T-helper 2 cell treated with Interferon-gamma antibody and Interleukin-4, amounts not matched to agents 100 ng/mL and 5 ng/mL, for 36 hours (primary cell): ENCODE measurements around the gene ENDOU. TPM values are rescaled to one million over a fixed set of nuclear protein-coding genes. Genes with fewer than 3 reads are reported as not detected.
"Not testable (repeated sequence)": the region's sequence is repeated elsewhere in the genome, so short reads cannot be mapped to it uniquely, and the experiment has no call there.

Experiments used
- intact Hi-C: fragments of 100-400 bp; cut with micrococcal nuclease; formaldehyde crosslinking; loops from one replicate; pipeline ENCODE4 v1.15.1; 2023
- total RNA-seq: library from RNA; stranded (reverse); gene quantifications from 2 replicates; pipeline ENCODE4 v1.2.3, GENCODE V29; 2022

The ENDOU gene
- total RNA-seq, 1 donor from 2014 or later, result not detected

DNA sequence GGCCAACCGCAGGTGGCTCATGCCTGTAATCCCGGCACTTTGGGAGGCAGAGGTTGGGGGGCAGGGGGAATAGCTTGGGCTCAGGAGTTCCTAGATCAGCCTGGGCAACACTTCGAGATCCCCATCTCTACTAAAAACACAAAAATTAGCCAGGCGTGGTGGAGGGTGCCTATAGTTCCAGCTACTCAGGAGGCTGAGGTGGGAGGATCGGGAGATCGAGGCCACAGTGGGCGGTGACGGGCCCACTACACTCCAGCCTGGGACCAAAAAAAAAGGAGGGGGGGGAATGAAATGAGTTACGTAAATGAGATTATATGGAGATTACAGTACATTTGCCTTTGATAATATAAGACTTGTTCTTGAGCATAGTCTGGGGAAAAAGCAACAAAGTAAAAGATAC, 20.6 kb downstream of the ENDOU start:
- intact Hi-C loops, result loop anchor here (5.0 to 10.0 kb wide), 9 partner anchors 52 to 1487 kb away; partner anchors contain the start of genes ASB8, CCDC184, SLC38A2 and TMEM106C

DNA sequence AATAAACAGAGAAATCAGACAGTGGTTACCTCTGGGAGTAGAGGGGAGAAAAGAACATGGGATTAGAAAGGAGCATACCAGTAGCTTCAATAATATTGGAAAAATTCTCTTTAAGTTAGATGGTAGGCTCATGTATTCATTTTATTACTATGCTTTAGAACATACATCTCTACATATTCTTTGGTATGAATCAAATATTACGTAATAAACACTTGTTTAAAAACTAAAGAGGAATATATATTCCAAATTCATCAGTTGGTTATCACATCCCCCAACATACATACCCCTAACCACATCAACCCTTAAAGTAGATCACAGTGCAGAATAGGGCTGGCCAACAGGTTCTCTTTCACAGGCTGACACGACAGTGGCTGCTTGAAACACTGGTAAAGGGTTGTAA, 25.0 kb downstream of the ENDOU start:
- intact Hi-C loops, result loop anchor here (10.0 kb wide), 3 partner anchors 305 to 615 kb away; partner anchors contain the start of gene CCDC184

DNA sequence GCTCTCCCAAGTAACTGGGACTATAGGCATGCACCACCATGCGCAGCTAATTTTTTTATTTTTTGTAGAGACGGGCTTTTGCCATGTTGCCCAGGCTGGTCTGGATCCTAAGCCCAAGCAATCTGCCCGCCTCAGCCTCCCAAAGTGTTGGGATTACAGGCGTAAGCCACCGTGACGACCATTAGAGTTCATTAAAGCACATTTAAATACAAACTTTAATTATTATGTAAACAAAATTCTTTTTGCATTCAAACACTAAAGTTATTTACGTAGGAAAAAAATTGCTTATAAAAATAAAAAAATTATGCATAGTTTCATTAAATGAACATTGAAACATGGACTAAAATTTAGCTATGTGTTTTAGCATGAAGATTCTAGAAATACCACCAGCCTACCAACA, 26.7 kb downstream of the ENDOU start:
- intact Hi-C loops, result no loop called here

DNA sequence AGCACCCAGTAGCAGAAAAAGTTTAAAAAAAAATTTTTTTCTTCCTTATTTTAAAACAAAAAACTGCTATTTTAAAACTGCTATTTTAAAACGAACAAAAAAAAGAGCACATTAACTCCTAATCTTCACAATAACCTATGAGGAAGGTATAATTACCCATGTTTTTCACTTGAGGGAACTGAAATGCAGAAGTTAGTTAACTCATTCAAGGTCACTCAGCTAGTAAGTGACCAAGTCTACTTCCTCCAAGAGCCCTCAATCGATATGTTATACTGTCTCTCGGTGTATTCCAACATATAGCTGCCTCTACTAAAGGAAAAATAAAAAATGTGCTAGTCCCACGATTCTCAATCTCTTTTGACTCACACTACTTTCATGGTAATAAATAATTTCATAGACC, 27.2 kb downstream of the ENDOU start:
- intact Hi-C loops, result no loop called here

DNA sequence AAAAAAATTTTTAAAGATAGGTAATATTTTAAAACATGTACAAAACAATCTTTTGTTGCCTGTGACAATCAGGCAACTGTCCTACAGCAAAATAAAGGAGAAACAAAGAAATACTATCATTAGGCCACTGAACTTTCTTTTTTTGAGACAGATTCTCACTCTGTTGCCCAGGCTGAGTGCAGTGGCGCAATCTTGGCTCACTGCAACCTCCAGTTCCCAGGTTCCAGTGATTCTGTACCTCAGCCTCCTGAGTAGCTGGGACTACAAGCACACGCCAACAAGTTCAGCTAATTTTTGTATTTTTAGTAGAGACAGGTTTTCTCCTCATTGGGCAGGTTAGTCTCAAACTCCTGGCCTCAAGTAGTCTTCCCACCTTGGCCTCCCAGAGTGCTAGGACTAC, 36.1 kb downstream of the ENDOU start:
- intact Hi-C loops, result no loop called here

DNA sequence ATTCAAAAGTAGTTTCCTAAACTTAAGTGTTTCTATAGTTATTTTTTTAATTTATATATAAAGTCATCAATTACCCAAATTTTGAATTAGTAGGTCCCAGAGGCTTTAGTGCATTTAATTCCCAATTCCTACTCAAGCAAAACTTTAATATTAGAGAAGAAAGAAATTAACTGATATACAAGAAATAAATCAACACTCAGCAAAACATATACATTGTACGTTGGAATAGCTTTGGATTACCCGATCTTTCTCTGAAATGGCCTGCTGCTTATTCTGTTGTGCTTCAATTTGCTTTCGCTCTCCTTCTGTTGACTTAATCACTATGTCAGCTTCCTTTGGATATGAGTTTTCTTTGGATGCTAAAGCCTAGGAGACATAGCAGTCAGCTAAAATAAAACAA, 37.7 kb downstream of the ENDOU start:
- intact Hi-C loops, result loop anchor here (2.0 kb wide), 1 partner anchor 37 kb away; no protein-coding TSS in a partner anchor

DNA sequence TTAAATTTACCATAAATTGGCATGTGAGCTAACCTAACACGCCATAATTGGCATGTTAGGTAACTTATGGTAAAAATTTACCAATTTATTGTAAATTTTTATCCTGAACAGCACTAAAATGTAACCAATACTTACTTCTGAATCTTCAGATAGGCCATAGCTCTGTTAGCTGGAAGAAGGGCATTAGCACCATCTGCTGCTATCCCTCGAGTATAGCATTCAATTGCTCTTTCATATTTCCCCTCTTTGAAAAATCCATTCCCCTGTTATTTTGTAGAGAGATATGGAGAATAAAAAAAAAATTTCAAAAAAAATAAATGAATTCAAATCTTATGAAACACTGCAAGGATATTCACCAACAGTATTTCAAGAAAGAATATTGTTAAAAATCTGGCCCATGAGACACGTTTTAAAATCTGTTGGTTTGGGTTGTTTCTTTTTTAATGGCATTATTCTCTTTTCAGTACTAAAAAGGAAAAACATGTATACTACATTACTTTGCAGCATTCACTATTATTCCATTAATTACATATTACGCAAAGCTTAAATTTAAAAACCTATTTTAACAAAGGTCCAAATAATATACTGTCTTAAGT, 38.5 kb downstream of the ENDOU start:
- intact Hi-C loops, result loop anchor here (1.0 to 2.0 kb wide), 2 partner anchors 36 to 654 kb away; no protein-coding TSS in a partner anchor

DNA sequence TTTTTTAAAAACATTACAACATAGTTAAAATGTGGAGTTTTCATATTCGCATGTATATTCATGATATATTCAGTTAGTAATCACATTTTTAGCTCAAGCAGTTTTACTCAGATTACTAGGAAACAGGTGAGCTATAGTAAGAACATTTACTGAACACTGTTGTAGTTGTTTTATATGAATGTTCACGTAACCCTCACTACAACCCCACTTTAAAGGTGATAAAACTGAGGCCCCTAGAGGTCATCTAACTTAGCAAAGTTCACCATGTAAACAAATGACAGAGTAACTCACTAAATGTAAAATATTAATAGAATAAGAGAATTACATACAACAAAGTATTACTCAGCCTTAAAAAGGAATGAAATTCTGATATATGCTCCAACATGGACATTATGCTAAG, 45.5 kb downstream of the ENDOU start:
- intact Hi-C loops, result no loop called here

DNA sequence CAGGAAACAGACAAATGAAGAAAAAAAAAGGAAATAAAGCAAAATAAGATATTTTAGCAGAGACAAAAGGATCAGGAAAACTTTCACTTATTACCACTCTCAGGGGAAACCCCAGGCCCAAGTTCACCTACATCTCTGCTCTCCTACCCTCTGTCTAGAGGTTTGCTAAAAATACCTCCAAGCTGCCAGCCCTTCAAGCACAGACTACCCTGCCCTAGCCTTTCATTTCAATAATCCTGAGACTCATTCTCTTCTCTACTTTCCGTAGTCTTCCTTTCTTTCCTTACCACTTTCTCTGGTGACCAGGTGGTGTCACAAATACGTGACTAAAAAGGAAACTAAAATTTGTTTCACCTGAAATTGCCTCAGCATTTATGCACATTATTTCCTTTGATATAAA, 53.2 kb downstream of the ENDOU start:
- intact Hi-C loops, result no loop called here

DNA sequence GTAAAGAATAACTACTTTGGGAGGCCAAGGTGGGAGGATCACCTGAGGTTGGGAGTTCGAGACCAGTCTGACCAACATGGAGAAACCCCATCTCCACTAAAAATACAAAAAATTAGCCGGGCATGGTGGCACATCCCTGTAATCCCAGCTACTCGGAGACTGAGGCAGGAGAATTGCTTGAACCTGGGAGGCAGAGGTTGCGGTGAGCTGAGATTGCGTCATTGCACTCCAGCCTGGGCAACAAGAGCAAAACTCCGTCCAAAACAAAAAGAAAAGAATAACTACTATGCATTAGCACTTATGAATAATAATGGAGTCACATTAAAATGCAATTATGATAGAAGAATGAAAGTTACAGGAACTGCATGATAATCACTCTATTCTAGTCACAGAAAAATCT, 57.4 kb downstream of the ENDOU start:
- intact Hi-C loops, result not testable (repeated sequence)

Other genes with a start within 250 kb of the ENDOU start
- gene RPAP3, start 19.5 kb downstream of the ENDOU start, total RNA-seq, result 42.3 and 45.1 TPM in 2 replicates
- 0.20 TPM in 2 replicates for gene RAPGEF3, start 33.4 kb upstream of the ENDOU start, total RNA-seq
- 5.8 and 6.5 TPM in 2 replicates for gene SLC48A1, start 47.7 kb upstream of the ENDOU start, total RNA-seq
- gene HDAC7, start 94.4 kb upstream of the ENDOU start, total RNA-seq, result 150 TPM in 2 replicates
- gene VDR, start 179.5 kb upstream of the ENDOU start, total RNA-seq, result 38.8 and 41.6 TPM in 2 replicates
- gene TMEM106C, start 238.1 kb upstream of the ENDOU start, total RNA-seq, result 161 and 164 TPM in 2 replicates